Glutamatergic neuron (in vitro differentiated cells): ENCODE measurements around the gene ESRP2. TPM values are rescaled to one million over a fixed set of nuclear protein-coding genes. Genes with fewer than 3 reads are reported as not detected.

ENCODE experiments used
- DNase-seq: peaks from one replicate; pipeline ENCODE4 v3.0.0; 2022
- H3K27ac Mint-ChIP-seq: one replicate; pipeline ENCODE4 v1.8.0; 2020; ENCODE audit warnings: mild to moderate bottlenecking, mixed read lengths, inconsistent platforms; ENCODE audit not compliant: unreplicated experiment
- H3K27me3 Mint-ChIP-seq: one replicate; pipeline ENCODE4 v1.8.0; 2020; ENCODE audit warnings: mild to moderate bottlenecking, moderate library complexity, mixed read lengths, inconsistent platforms; ENCODE audit not compliant: unreplicated experiment
- H3K36me3 Mint-ChIP-seq: one replicate; pipeline ENCODE4 v1.8.0; 2020; ENCODE audit warnings: mild to moderate bottlenecking, mixed read lengths, inconsistent platforms; ENCODE audit not compliant: unreplicated experiment
- H3K4me1 Mint-ChIP-seq: one replicate; pipeline ENCODE4 v1.8.0; 2020; ENCODE audit warnings: mild to moderate bottlenecking, low read depth, mixed read lengths, inconsistent platforms; ENCODE audit not compliant: unreplicated experiment
- H3K4me3 Mint-ChIP-seq: one replicate; pipeline ENCODE4 v1.8.0; 2020; ENCODE audit warnings: mild to moderate bottlenecking, mixed read lengths, inconsistent platforms; ENCODE audit not compliant: unreplicated experiment
- H3K9me3 Mint-ChIP-seq: one replicate; pipeline ENCODE4 v1.8.0; 2020; ENCODE audit warnings: mild to moderate bottlenecking, moderate library complexity, mixed read lengths, inconsistent platforms; ENCODE audit not compliant: unreplicated experiment
- CTCF ChIP-seq: fragments of 200-600 bp; sonication (generic); IDR thresholded peaks from one replicate; pipeline ENCODE4 v1.5.0; 2021; ENCODE audit not compliant: partially characterized antibody, unreplicated experiment
- total RNA-seq: library from RNA; stranded (reverse); fragmentation: NEBNext Ultra II Directional; extraction: Animal tissue kit (Norgen Biotek cat#: 25700); gene quantifications from one replicate; pipeline ENCODE4 v1.2.1, GENCODE V29; 2021; ENCODE audit not compliant: unreplicated experiment

Gene ESRP2
- total RNA-seq, 1 donor from 2014 or later, result not detected

DNA sequence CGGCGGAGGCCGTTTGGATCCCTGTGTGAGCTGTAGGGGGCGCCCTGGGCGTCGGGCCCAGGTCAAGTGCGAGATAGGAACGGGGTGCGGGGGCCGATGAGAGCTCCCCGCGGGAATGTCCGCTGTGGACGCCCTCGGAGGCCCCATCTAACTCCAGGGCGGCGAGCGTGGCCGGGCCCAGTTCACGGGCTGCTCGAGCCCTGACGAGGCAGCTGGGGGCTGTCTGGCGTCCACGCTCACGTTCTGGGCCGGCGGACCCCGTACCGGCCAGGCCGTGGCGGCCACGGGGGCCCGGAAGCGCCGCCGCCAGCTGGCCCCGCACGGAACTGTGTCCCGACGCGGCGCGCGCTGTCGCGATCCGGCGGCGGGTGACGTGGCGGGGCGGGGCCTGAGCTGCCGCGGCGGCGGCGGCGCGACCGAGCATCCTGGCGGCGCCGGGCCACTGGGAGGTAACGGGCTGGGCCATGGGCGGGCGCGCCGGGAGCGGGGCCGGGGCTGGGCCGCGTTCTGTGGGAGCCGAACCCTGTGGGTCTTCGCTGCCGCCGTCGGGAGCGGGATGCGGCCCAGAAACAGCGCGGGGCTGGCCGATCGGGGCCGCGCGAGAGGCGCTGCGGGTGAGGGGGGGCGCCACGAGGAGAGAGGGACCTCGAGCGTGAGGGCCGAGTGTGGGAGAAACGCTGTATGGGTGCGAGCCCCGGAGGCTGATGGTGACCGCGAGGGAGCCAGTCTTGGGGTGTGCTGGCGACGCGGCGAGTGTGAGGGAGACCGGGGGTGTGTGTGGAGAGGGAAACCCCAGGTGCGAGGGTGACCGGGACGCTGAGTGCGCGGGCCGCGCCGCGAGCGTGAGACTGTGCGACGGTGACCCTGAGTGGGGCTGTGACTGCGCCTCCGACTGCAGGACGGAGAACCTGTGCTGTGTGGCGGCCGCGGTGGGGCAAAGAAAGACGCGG is 28.5 kb upstream of the ESRP2 start, which contains the start of gene SLC7A6:
SLC7A6 (plus strand) TSS at position 399 of the 950 bp plus-strand sequence. CDS start 10,201 bp downstream, outside the sequence.
- TF ChIP-seq CTCF, result peak; percentile 78
- peaks cover 3% of the 10 kb centered on the region for H3K9me3 Mint-ChIP-seq
- H3K4me3 Mint-ChIP-seq, result peak within 1 kb of the TSS; percentile 95
- H3K27me3 Mint-ChIP-seq, result peaks cover 13% of the 10 kb centered on the region
- peak within 1 kb of the TSS; percentile 90 for H3K27ac Mint-ChIP-seq
- peak; percentile 83 for DNase-seq
- H3K4me1 Mint-ChIP-seq, result peaks cover 25% of the 10 kb centered on the region
- no peaks in the 10 kb centered on the region for H3K36me3 Mint-ChIP-seq

GRCh38 chr16:68263559-68264127 is 27.7 kb upstream of the ESRP2 start:
- DNase-seq, result no peak
- H3K4me3 Mint-ChIP-seq, result peak overlapping the region; percentile 90
- no peak for TF ChIP-seq CTCF
- peak overlapping the region; percentile 87 for H3K27ac Mint-ChIP-seq
- peaks cover 3% of the 10 kb centered on the region for H3K9me3 Mint-ChIP-seq
- no peaks in the 10 kb centered on the region for H3K36me3 Mint-ChIP-seq
- H3K27me3 Mint-ChIP-seq, result peaks cover 13% of the 10 kb centered on the region
- peaks cover 20% of the 10 kb centered on the region for H3K4me1 Mint-ChIP-seq

- H3K27ac Mint-ChIP-seq, result no peak overlapping the region
- H3K27me3 Mint-ChIP-seq, result peaks cover 3% of the 10 kb centered on the region
- peaks cover 3% of the 10 kb centered on the region for H3K9me3 Mint-ChIP-seq
- H3K4me3 Mint-ChIP-seq, result no peak overlapping the region
- DNase-seq, result no peak
- H3K36me3 Mint-ChIP-seq, result no peaks in the 10 kb centered on the region
- no peak for TF ChIP-seq CTCF
- no peaks in the 10 kb centered on the region for H3K4me1 Mint-ChIP-seq
Observed at GRCh38 chr16:68259007-68259825, 23.3 kb upstream of the ESRP2 start.

- peaks cover 3% of the 10 kb centered on the region for H3K9me3 Mint-ChIP-seq
- H3K4me3 Mint-ChIP-seq, result no peak overlapping the region
- no peak for TF ChIP-seq CTCF
- no peaks in the 10 kb centered on the region for H3K36me3 Mint-ChIP-seq
- H3K4me1 Mint-ChIP-seq, result no peaks in the 10 kb centered on the region
- no peak for DNase-seq
- no peak overlapping the region for H3K27ac Mint-ChIP-seq
- peaks cover 1% of the 10 kb centered on the region for H3K27me3 Mint-ChIP-seq
Observed at GRCh38 chr16:68257906-68258800, 22.2 kb upstream of the ESRP2 start.
